Vagina (tissue), 2 donors: ENCODE measurements around the gene HHATL. TPM values are rescaled to one million over a fixed set of nuclear protein-coding genes. Genes with fewer than 3 reads are reported as not detected.

Experiments
- DNase-seq, 2 donors: peaks; one replicate each; pipeline ENCODE4 v3.0.0-alpha.2; 2017; ENCODE audit errors: extremely low spot score in 2 of 2
- H3K27ac ChIP-seq: fragments of 200-600 bp; sonication (generic); one replicate; pipeline ENCODE4 v1.5.1; 2019
- H3K27me3 ChIP-seq: fragments of 200-600 bp; sonication (generic); one replicate; pipeline ENCODE4 v1.5.1; 2019
- H3K36me3 ChIP-seq, 2 donors: fragments of 200-600 bp; sonication (generic); one replicate each; pipeline ENCODE4 v1.5.1; 2017 to 2019
- H3K4me1 ChIP-seq: fragments of 200-600 bp; sonication (generic); one replicate; pipeline ENCODE4 v1.5.1; 2019
- H3K4me3 ChIP-seq, 2 donors: fragments of 200-600 bp; sonication (generic); 1 replicate in 1 of 2; 2 replicates in 1 of 2; pipeline ENCODE4 v1.5.1; 2016 to 2019
- H3K9me3 ChIP-seq: fragments of 200-600 bp; sonication (generic); one replicate; pipeline ENCODE4 v1.5.1; 2019
- POLR2A ChIP-seq, 2 donors: fragments of 450-650 bp; IDR thresholded peaks; one replicate each; pipeline ENCODE4 v1.6.1; 2017; ENCODE audit warnings: antibody characterized with exemption in 2 of 2, mild to moderate bottlenecking in 2 of 2, moderate library complexity in 2 of 2
- POLR2AphosphoS5 ChIP-seq, 2 donors: sonication (generic); formaldehyde crosslinking; IDR thresholded peaks; one replicate each; pipeline ENCODE4 v1.9.0; 2017; ENCODE audit warnings: antibody characterized with exemption in 2 of 2, mild to moderate bottlenecking in 2 of 2, low read depth in 1 of 2; ENCODE audit not compliant: insufficient read depth in 1 of 2
- intact Hi-C: fragments of 100-400 bp; cut with DNase I; formaldehyde crosslinking; loops from one replicate; pipeline ENCODE4 v1.15.1; 2023
- total RNA-seq: library from RNA; depleted of rRNA; stranded (reverse); fragments of >200 nt; gene quantifications from one replicate; pipeline ENCODE4 v1.2.3, GENCODE V29; 2016
- TF ChIP-seq, protein P1 (sequence below), 3 experiments: fragments of 450-650 bp in 2 of 3; fragments of 200-600 bp in 1 of 3; sonication (generic) in 1 of 3; IDR thresholded peaks; one replicate each; pipeline ENCODE4 v1.5.1; 2017 to 2019; ENCODE audit warnings: antibody characterized with exemption in 3 of 3, mild to moderate bottlenecking in 2 of 3, moderate library complexity in 2 of 3

Gene HHATL
- total RNA-seq, 1 donor from 2014 or later = not detected

DNA sequence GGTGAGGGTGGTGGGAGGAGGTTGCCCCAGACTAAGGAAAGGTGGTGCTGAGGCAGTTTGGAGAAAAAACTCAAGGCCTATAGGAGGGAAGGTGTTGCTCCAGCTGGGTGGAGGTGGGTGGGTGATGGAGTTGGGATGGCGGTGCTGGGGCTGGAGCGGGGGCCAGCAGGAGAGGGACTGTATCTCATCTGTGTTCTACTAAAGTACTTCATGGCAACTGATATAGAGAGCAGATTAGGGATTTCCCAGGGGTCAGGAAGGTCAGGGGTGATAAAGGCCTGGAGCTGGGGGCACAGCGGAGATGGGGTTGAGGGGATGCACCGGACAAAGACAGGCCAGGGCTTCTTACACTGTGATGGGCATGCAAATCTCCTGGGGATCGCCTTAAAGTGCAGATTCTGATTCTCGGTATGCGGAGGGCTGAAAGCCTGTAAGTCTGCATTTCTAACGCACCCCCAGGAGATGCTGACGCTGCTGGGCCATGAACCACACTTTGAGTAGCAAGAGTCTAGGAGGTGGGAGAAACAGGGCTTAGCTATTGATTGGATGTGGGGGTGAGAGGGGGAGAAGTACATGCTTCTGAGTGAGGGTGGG is 13.1 kb downstream of the HHATL start:
- intact Hi-C loops = no loop called here
- H3K36me3 ChIP-seq = no peaks in the 10 kb centered on the region
- no peak for DNase-seq

DNA sequence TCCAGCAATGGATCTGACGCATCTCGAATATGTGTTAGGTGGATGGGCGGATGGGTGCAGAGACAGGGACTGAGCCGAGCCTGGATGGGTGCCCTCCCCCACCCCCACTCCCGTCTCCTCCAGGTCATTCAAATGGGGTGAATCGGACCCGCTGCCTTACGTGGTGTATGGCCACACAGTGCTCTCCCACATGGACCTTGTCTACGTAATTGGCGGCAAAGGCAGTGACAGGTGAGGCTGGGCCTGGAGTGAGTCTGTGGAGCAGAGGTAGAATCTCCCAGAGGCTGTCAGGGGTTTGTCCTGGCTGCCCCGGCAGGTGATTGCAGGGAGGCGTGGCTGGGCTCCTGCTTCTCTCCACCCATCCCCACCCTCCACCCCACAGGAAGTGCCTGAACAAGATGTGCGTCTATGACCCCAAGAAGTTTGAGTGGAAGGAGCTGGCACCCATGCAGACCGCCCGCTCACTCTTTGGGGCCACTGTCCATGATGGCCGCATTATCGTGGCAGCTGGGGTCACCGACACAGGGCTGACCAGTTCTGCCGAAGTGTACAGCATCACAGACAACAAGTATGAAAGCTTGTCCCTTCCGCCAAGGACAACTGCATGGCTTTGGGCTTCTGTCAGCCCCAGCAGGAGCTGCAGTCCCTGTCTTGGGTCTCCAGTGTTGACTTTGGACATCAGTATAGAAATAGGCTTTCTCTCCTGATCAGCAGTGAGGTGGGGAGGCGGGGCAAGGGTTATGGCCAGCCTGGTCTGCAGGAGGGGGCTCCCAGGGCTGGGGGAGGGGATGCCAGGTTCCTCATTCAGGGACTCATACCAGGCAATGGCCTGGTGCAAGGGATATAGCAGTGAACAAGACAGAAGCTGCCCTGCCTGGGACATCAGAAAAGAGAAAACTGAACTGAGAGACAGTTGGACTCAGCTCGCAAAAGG is 13.8 kb downstream of the HHATL start:
- Histone ChIP-seq H3K27ac (no peak overlapping the region), H3K9me3 (no peaks in the 10 kb centered on the region), H3K4me1 (peaks cover 24% of the 10 kb centered on the region), H3K27me3 (no peaks in the 10 kb centered on the region), H3K36me3 (no peaks in the 10 kb centered on the region), H3K4me3 (no peak overlapping the region)
- no peak for DNase-seq
- intact Hi-C loops = no loop called here
- no peak for TF ChIP-seq POLR2AphosphoS5 (IDR thresholded peaks at IDR 0.05; ENCODE audit: insufficient read depth in 1 of 2, low read depth in 1 of 2)
- TF ChIP-seq, protein P1, sequence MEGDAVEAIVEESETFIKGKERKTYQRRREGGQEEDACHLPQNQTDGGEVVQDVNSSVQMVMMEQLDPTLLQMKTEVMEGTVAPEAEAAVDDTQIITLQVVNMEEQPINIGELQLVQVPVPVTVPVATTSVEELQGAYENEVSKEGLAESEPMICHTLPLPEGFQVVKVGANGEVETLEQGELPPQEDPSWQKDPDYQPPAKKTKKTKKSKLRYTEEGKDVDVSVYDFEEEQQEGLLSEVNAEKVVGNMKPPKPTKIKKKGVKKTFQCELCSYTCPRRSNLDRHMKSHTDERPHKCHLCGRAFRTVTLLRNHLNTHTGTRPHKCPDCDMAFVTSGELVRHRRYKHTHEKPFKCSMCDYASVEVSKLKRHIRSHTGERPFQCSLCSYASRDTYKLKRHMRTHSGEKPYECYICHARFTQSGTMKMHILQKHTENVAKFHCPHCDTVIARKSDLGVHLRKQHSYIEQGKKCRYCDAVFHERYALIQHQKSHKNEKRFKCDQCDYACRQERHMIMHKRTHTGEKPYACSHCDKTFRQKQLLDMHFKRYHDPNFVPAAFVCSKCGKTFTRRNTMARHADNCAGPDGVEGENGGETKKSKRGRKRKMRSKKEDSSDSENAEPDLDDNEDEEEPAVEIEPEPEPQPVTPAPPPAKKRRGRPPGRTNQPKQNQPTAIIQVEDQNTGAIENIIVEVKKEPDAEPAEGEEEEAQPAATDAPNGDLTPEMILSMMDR (IDR thresholded peaks at IDR 0.05) = no peak
- no peak for TF ChIP-seq POLR2A (IDR thresholded peaks at IDR 0.05)

More for the DNA sequence above, 13.1 kb downstream of the HHATL start:
- Histone ChIP-seq H3K9me3 (no peaks in the 10 kb centered on the region), H3K4me3 (no peak overlapping the region), H3K4me1 (peaks cover 18% of the 10 kb centered on the region), H3K27me3 (no peaks in the 10 kb centered on the region), H3K27ac (no peak overlapping the region)
- TF ChIP-seq POLR2AphosphoS5 (IDR thresholded peaks at IDR 0.05; ENCODE audit: insufficient read depth in 1 of 2, low read depth in 1 of 2) = no peak
- TF ChIP-seq, protein P1 (IDR thresholded peaks at IDR 0.05) = no peak
- no peak for TF ChIP-seq POLR2A (IDR thresholded peaks at IDR 0.05)

DNA sequence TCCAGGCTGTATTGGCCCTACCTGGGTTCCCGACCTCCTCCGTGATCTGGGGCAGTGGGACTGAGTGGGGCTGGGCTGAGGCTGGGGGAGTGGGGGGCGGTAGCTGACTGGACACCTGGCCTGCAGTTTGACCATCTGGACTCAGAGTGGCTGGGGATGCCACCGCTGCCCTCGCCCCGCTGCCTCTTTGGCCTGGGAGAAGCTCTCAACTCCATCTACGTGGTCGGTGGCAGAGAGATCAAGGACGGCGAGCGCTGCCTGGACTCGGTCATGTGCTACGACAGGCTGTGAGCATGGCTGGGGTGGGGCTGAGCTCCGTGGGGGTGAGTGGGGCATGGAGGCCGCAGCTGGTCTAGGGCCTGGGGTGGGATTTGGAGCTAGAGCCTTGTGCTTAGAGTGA is 14.6 kb downstream of the HHATL start:
- Histone ChIP-seq H3K36me3 (no peaks in the 10 kb centered on the region), H3K27ac (no peak overlapping the region), H3K9me3 (no peaks in the 10 kb centered on the region), H3K27me3 (no peaks in the 10 kb centered on the region), H3K4me3 (no peak overlapping the region), H3K4me1 (peaks cover 30% of the 10 kb centered on the region)
- TF ChIP-seq POLR2AphosphoS5 (IDR thresholded peaks at IDR 0.05; ENCODE audit: insufficient read depth in 1 of 2, low read depth in 1 of 2) (no peak), POLR2A (IDR thresholded peaks at IDR 0.05) (no peak)
- TF ChIP-seq, protein P1 (IDR thresholded peaks at IDR 0.05) = no peak
- no peak for DNase-seq
- intact Hi-C loops = no loop called here

DNA sequence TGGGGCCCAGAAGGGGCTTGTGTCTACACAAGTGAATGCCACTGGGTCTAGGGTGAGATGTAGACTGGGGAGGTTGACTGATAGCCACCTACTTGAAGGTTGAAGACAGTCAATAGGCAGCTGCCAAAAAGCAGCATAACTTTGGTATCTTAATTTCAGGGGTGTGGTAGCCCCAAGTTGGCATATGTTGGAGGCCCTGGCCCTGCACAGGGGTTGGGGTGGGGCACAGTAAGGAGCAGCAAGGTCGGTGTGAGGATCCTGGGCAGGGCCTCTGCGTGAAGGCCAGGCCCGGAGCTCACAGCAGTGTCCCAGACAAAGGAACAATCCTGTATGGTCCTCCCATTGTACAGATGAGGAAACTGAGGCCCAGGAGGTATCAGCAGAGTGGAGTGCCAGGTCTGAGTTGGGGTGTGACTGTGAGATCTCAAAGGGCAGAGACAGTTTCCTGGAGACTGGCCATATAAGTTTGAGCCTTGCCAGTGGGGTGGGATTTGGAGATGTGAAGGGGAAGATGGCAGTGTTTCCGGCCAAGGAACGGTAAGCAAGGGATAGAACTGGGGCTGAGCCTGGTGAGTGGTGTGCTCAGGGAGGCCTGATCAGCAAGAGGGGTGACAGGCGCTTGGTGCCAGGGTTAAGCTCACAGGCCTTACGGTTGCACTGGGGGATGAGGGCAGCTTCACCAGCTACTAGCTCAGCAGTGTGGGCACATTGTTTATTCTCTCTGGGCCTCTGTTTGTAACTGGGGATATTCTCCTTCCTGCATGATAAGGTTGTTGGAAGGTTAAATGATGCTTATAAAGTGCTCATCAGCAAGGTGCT is 15.6 kb downstream of the HHATL start:
- no peak for TF ChIP-seq POLR2A (IDR thresholded peaks at IDR 0.05)
- TF ChIP-seq, protein P1 (IDR thresholded peaks at IDR 0.05) = no peak
- no peak for TF ChIP-seq POLR2AphosphoS5 (IDR thresholded peaks at IDR 0.05; ENCODE audit: insufficient read depth in 1 of 2, low read depth in 1 of 2)
- no peak overlapping the region for H3K4me3 ChIP-seq
- H3K27me3 ChIP-seq = no peaks in the 10 kb centered on the region
- peaks cover 30% of the 10 kb centered on the region for H3K4me1 ChIP-seq
- H3K27ac ChIP-seq = no peak overlapping the region
- intact Hi-C loops = no loop called here
- DNase-seq = no peak
- H3K36me3 ChIP-seq = no peaks in the 10 kb centered on the region
- no peaks in the 10 kb centered on the region for H3K9me3 ChIP-seq
